GM12801 (cell line): ENCODE results near the gene WFS1.

Experiments used
- CTCF ChIP-seq: IDR thresholded peaks from one replicate; pipeline ENCODE4 v1.5.1; 2011; ENCODE audit warnings: control low read depth; ENCODE audit not compliant: insufficient read length; ENCODE audit errors: extremely low read depth

The WFS1 gene

GRCh38 chr4:6293661-6294060 lies 24.0 kb downstream of the WFS1 start:
- no peak for TF ChIP-seq CTCF

GRCh38 chr4:6294705-6295421 lies 25.2 kb downstream of the WFS1 start:
- TF ChIP-seq CTCF, result no peak

- no peak for TF ChIP-seq CTCF
These were observed 25.8 kb downstream of the WFS1 start for GRCh38 chr4:6295495-6295894.

- no peak for TF ChIP-seq CTCF
These were observed 26.4 kb downstream of the WFS1 start for GRCh38 chr4:6296026-6296425.

GRCh38 chr4:6297266-6297815 lies 27.7 kb downstream of the WFS1 start:
- no peak for TF ChIP-seq CTCF

- no peak for TF ChIP-seq CTCF
These were observed 28.4 kb downstream of the WFS1 start for GRCh38 chr4:6298035-6298434.

- TF ChIP-seq CTCF, result no peak
These were observed 29.2 kb downstream of the WFS1 start for GRCh38 chr4:6298852-6299251.
